HTERT RPE-1 (cell line): ENCODE measurements around the gene MRI1.
"Not testable (repeated sequence)": the region's sequence is repeated elsewhere in the genome, so short reads cannot be mapped to it uniquely, and the experiment has no call there.

Experiments used
- in situ Hi-C: fragments of 300-500 bp; cut with MboI; formaldehyde crosslinking; loops from 4 replicates; pipeline ENCODE4 v1.14.3; 2020; ENCODE audit warnings: low sequenced_read_pairs

Gene MRI1

DNA sequence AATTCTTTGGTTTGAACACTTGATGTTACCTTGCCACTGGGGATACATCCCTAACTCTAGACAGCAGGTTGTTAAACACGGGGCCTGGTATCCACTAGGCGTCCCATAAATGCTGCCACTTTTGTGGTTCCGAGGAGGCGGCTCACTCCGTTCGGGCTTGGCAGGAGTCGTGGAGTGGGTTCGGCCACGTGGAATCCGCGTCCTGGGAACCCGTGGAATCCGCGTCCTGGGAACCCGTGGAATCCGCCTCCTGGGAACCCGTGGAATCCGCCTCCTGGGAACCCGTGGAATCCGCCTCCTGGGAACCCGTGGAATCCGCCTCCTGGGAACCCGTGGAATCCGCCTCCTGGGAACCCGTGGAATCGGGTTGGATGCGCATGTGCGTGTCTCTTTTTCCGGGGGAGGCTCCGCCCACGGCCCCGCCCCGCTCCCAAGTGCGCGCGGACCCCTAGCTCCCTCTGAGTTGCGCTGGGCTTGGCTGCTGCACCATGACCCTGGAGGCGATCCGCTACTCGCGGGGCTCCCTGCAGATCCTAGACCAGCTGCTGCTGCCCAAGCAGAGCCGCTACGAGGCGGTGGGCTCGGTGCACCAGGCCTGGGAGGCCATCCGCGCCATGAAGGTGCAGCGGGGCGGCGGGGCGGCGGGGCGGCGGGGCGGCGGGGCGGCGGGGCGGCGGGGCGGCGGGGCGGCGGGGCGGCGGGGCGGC is at the start of gene MRI1:
Gene MRI1, plus strand, starts transcription at position 422 of the 707 bp plus-strand sequence. Its CDS starts 67 bp downstream, at position 489.
- in situ Hi-C loops = no loop called here

DNA sequence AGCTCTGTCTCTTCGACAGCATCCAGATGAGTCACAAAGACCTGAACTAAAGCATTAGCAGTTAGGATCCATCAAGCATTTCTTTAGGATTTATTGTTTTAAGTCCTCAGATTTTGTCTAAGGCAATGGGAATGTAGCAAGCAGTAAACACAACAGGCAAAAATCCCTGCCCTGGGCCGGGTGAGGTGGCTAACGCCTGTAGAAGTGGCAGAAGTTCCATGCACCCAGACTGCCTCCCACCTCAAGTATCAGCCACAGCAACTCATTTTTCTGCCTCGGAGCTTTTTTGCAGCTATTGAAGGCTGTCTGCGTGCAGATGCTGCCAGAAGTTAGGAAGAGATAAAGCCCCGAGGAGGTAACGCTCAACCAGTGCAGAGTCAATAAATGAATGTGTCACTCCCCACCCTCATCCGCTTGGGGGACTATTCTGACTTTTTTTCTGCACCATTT is 47.1 kb upstream of the MRI1 start:
- in situ Hi-C loops = no loop called here

DNA sequence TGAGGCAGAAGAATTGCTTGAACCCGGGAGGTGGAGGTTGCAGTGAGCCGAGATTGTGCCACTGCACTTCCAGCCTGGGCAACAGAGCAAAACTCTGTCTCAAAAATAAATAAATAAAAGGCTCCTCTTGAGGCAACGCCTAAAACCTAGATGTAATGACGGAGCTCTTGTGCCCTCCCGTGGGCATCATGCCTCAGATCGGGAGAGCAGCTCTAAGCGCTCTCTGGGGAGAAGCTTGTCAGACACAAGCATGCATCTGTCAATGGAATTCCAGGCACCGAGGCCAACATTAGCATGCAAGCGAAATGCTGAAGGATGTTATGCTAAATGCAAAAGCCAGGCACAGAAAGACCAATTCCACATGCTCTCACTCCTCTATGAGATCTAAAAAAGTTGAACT is 45.6 kb upstream of the MRI1 start:
- in situ Hi-C loops = no loop called here

- in situ Hi-C loops = no loop called here
These were observed 42.2 kb upstream of the MRI1 start for GRCh38 chr19:13722146-13722545.

DNA sequence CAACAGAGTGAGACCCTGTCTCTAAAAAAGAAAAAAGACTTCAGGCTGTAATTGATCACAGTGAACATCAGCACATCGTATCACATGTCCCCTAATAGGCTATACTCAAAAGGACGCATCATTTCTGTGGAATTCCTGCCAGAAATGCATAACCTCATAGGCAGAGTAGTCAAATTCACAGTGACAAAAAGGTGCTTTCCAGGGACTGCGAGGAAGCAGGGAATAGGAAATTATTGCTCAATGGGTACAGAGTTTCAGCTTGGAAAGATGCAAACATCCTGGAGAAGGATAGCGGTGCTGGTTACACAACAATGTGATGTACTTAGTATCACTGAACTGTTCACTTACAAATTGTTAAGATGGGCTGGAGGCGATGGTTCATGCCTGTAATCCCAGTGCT is 41.1 kb upstream of the MRI1 start:
- in situ Hi-C loops = no loop called here

GRCh38 chr19:13726323-13726722 is 38.0 kb upstream of the MRI1 start:
- in situ Hi-C loops = no loop called here

DNA sequence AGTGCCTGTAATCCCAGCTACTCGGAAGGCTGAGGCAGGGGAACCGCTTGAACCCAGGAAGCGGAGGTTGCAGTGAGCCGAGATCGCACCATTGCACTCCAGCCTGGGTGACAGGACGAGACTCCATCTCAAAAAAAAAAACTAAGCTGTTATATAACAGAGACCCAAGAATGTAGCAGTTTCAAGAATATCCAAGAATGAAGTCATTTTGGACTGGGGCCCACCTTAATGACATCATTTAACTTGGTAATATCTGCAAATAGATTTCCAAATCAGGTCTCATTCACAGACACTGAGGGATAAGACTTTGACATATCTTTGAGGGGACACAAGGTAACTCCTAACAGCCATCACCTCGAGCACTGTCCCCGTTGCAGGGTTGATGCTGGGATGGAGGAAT is 36.5 kb upstream of the MRI1 start:
- in situ Hi-C loops = no loop called here

DNA sequence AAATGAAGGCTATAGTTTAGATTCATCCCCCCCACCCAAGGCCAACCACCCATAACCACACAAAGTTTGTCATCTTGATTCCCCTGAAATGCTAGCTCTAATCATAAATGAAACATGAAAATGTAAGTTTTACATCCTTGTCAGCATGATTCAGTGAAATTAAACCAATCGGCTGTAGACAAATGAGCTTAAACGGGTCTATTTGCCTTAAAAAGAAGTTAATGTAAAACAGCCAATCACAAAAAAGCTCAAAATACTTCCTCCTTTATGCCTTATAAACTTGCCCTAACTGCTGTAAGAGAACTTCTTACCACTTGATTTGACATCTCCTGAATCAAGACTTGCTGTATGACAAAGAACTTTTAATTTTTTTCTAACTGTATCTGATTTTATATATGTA is 34.5 kb upstream of the MRI1 start:
- in situ Hi-C loops = no loop called here

DNA sequence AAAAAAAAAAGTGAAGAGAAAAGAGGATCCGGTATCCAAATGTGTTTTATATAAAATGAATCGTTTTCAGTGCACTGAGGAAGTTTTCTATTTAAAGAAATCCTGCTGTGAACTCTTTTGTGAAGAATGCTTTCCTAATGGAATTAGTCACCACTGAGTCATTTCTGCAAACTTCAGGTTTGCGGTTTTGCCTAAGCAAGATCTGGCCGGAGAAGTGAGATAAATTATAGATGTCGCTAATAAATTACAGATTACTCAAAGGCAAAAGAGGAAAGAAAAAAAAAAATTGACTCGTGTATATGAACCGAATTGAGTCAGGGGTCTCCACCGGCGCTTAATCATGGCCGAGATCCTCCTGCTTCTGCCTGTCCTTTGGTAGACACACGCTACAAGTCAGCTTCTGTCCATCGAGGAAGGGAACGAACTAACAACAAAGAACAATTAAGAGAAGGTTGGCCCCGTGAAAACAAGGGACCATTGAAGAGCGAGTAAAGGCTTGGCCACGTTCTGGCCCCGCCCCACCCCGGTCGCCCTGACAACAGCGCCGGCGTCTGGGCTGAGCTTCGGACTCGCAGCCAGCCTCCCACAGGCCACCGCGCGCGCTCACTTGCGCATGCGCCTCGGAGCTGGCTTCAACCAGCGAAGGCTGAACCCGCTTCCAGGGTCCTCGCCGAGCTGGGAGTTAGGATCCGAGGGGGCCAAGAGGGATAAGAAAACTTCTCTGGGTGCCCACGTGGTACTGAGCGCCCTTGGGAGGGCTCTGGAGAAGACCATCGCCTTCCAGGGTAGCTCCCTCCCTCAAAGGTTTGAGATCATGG is 33.0 kb upstream of the MRI1 start:
- in situ Hi-C loops = no loop called here

- in situ Hi-C loops = no loop called here
These were observed 32.0 kb upstream of the MRI1 start for GRCh38 chr19:13732337-13732736.

DNA sequence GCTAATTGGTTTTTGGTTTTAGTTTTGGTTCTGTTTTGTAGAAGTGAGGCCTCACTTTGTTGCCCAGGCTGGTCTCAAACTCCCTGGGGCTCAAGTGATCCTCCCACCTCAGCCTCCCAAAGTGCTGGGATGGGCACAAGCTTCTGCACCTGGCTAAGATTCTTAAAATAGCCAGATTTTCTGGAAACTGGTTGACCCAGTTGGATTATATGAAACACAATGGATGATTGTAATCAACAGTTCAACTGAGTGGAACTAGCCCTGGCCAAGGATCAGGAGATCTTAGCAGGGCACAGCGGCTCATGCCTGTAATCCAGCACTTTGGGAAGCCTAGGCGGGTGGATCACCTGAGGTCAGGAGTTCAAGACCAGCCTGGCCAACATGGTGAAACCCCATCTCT is 29.6 kb upstream of the MRI1 start:
- in situ Hi-C loops = no loop called here

DNA sequence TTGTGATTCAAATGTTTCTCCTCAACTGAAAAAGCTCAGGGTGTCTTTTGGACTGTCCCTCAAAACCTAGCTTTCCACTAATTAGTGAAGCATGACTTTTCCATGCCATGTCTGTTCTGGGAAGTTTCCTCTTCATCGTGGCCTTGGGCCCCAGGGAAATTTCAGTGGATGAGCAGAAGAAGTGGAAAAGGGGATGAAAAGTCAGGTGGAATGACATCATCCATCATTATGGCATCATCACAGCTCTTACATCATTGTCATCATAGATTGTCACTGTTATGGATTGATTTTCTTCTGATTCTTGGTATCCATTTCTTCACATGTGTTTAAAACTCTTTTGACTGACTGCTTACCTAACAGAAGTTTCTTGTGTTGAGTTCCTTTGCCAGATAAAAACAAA is 26.2 kb upstream of the MRI1 start:
- in situ Hi-C loops = no loop called here

DNA sequence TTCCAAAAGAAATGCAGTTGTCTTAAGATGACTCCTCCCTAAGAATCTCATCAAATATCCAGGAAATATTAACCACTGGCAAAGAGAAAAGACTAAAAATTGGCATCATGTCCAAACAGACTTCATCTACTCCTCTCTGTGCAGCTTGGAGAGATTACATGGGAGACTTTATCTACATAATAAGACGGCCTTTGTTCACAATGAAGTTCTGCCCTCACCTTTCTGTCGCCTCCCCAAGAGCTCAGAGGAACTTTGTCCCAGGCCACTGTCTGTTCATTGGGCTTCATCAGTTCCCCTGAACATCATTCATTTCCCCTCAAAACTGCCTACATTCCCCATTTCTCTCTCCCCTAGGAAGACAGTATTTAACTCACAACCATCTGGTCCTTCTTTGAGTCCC is 22.4 kb upstream of the MRI1 start:
- in situ Hi-C loops = no loop called here

DNA sequence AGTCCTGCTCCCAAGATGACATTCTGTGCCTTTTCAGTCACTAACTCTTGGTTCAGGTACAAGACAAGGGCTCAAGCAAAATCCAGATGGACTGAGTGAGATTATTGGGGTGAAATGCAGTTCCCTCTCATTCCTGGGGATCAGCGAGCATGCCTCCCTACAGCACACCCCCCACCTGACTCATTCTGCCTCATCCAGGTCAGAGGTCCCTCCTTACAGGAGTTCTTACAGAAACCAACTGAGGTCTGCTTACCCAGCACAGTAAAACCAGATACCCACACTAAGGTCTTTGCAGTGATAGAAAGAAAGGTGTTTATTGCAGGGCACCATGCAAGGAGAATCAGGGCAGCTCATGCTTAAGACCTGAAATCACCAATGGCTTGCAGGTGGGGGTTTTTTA is 21.6 kb upstream of the MRI1 start:
- in situ Hi-C loops = no loop called here

- in situ Hi-C loops = no loop called here
These were observed 20.1 kb upstream of the MRI1 start for GRCh38 chr19:13744174-13744573.

DNA sequence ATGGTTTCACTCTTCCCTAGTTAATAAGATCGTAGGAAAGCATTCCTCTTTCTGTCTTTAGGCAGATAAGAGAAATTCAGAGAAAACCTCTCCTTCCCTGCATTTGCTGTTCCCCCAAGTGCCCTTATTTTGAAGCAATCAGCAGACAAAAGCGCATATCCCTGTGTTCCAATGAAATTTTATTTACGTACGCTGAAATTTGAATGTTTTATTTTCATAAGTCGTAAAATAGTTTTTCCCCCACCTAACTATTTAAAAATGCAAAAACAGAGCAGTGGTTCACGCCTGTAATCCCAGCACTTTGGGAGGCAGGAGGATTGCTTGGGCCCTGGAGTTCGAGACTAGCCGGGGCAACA is 17.2 kb upstream of the MRI1 start:
- in situ Hi-C loops = no loop called here

GRCh38 chr19:13748169-13748828 is 16.0 kb upstream of the MRI1 start:
- in situ Hi-C loops = no loop called here

DNA sequence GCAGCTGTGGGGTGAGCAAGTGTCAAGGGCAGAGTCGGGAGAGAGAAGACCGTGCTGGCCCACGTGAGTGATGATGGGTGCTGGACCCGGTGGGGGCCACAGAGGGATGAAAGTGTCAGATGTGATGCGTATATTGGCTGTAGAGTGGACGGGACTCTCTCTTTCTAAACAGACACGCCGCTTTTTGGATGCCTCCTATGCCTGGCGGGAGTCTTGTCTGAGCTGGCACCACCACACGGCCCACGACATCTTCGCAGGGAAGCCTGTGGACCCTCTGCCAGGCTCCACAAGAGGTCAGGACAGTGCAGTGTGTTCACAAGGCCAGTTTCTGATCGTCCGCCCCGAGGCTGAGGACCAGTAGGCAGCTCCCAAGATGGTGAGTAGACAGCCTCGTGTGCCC is 12.9 kb upstream of the MRI1 start:
- in situ Hi-C loops = no loop called here

- in situ Hi-C loops = not testable (repeated sequence)
These were observed 10.7 kb upstream of the MRI1 start for GRCh38 chr19:13753622-13754021.

DNA sequence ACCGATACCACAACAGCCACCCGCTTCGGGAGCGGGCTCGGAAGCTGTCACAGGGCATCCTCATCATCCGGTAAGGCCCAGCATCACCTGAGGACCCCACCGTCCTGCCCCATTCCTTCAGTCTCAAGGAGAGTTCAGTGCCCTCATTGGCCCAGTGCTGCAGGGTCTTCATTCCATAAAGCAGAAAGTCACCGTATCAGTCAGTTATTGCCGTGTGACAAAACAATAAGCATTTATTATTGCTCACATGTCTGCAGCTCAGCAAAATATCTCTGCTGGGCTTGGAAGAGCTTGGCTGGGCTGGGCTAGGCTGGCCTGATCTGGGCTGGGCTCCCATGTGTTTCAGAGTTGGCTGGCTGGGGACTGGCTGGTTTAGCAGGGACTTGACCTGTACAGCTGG is 8.1 kb upstream of the MRI1 start:
- in situ Hi-C loops = no loop called here

- in situ Hi-C loops = no loop called here
These were observed 6.2 kb upstream of the MRI1 start for GRCh38 chr19:13757805-13758772.
